Endothelial cell of umbilical vein (primary cell): ENCODE data around the gene TLE3. TPM values are rescaled to one million over a fixed set of nuclear protein-coding genes. Genes with fewer than 3 reads are reported as not detected.

Source experiments
- BruUV-seq: library from RNA; stranded (reverse); fragments of 400-500 nt; replicated peaks from 2 replicates; lab custom pipeline; 2021; lab: Mats Ljungman, UMichigan
- CTCF ChIA-PET: fragments of 300-600, 350-600 bp; sonication (Branson Sonifier 250); formaldehyde crosslinking; loops from one replicate; lab custom pipeline; 2021; ENCODE audit warnings: antibody characterized with exemption, inconsistent platforms; lab: Charles Lee
- POLR2A ChIA-PET: fragments of 300-600, 350-600 bp; sonication (Branson Sonifier 250); formaldehyde crosslinking; loops from one replicate; lab custom pipeline; 2021; ENCODE audit warnings: antibody characterized with exemption, inconsistent platforms; lab: Charles Lee
- DNase-seq: peaks from one replicate; pipeline ENCODE4 v3.0.0-alpha.2; 2011; ENCODE audit warnings: low read depth, low spot score
- FAIRE-seq: peaks from 2 replicates; lab custom pipeline; 2011; peaks lifted over from hg19 to GRCh38; lab: Jason Lieb, UNC
- H2AFZ ChIP-seq: 2 replicates; pipeline ENCODE4 v1.6.0; 2012; ENCODE audit warnings: low read depth, low read length, control low read depth, inconsistent platforms
- H3K27ac ChIP-seq: 2 replicates; pipeline ENCODE4 v1.5.1; 2011; ENCODE audit warnings: low read depth, mild to moderate bottlenecking, control low read depth, low read length, moderate library complexity; ENCODE audit not compliant: insufficient read depth
- H3K27me3 ChIP-seq, 2 experiments: 2 replicates each; pipeline versions ENCODE4 v1.6.0 to v1.6.1; 2011; ENCODE audit warnings: low read length in 2 of 2, mixed read lengths in 1 of 2; ENCODE audit not compliant: control insufficient read depth in 2 of 2, insufficient read depth in 2 of 2
- H3K36me3 ChIP-seq, 2 experiments: 2 replicates in 1 of 2; 3 replicates in 1 of 2; pipeline ENCODE4 v1.5.1; 2011; ENCODE audit warnings: low read length in 2 of 2, mild to moderate bottlenecking in 1 of 2, moderate library complexity in 1 of 2; ENCODE audit not compliant: control insufficient read depth in 2 of 2, insufficient read depth in 2 of 2; ENCODE audit errors: extremely low read depth in 1 of 2
- H3K4me1 ChIP-seq: 3 replicates; pipeline ENCODE4 v1.5.1; 2011; ENCODE audit warnings: mild to moderate bottlenecking, low read length; ENCODE audit not compliant: control insufficient read depth, insufficient read depth; ENCODE audit errors: extremely low read depth
- H3K4me2 ChIP-seq: 2 replicates; pipeline ENCODE4 v1.6.1; 2011; ENCODE audit warnings: low read length, control low read depth, mixed read lengths; ENCODE audit not compliant: insufficient read depth
- H3K4me3 ChIP-seq, 3 experiments: fragments of 200-600 bp in 1 of 3; sonication (generic), shearing (Covaris generic) in 1 of 3; replicated peaks in 1 of 3; 2 replicates each; pipeline ENCODE4 v1.5.1; 2011 to 2016; ENCODE audit warnings: control low read depth in 3 of 3, low read length in 3 of 3, mild to moderate bottlenecking in 2 of 3, inconsistent platforms in 1 of 3, low read depth in 1 of 3, moderate library complexity in 1 of 3; ENCODE audit not compliant: insufficient read depth in 1 of 3
- H3K79me2 ChIP-seq: 2 replicates; pipeline ENCODE4 v1.6.0; 2012; ENCODE audit warnings: low read length, inconsistent platforms; ENCODE audit not compliant: control insufficient read depth, insufficient read depth
- H3K9ac ChIP-seq: replicated peaks from 2 replicates; pipeline ENCODE3; 2011; ENCODE audit warnings: low read length, control low read depth; ENCODE audit not compliant: insufficient read depth; ENCODE audit errors: extremely low read depth
- H3K9me1 ChIP-seq: replicated peaks from 3 replicates; pipeline ENCODE4 v1.6.0; 2011; ENCODE audit warnings: mild to moderate bottlenecking, low read length; ENCODE audit not compliant: control insufficient read depth, insufficient read depth; ENCODE audit errors: extremely low read depth
- H3K9me3 ChIP-seq: replicated peaks from 2 replicates; pipeline ENCODE4 v1.5.1; 2012; ENCODE audit warnings: low read length, inconsistent platforms; ENCODE audit not compliant: control insufficient read depth, insufficient read depth
- H4K20me1 ChIP-seq: replicated peaks from 2 replicates; pipeline ENCODE3; 2011; ENCODE audit warnings: mild to moderate bottlenecking, low read length; ENCODE audit not compliant: control insufficient read depth, insufficient read depth; ENCODE audit errors: extremely low read depth
- CTCF ChIP-seq, 2 donors: IDR thresholded peaks; 1 replicate in 1 of 2; 2 replicates in 1 of 2; pipeline ENCODE4 v1.5.1; 2011; ENCODE audit warnings: low read length in 2 of 2, mild to moderate bottlenecking in 2 of 2, moderate library complexity in 2 of 2, control low read depth in 1 of 2, inconsistent platforms in 1 of 2, low read depth in 1 of 2; ENCODE audit not compliant: insufficient read depth in 1 of 2; ENCODE audit errors: extremely low read depth in 1 of 2
- EZH2 ChIP-seq: IDR thresholded peaks from 2 replicates; pipeline ENCODE4 v1.6.1; 2012; ENCODE audit warnings: borderline replicate concordance, low read depth, mild to moderate bottlenecking, moderate library complexity, low read length, inconsistent platforms; ENCODE audit not compliant: severe bottlenecking
- FOS ChIP-seq: IDR thresholded peaks from 2 replicates; pipeline ENCODE4 v1.6.1; 2011; ENCODE audit warnings: mild to moderate bottlenecking, low read length, moderate library complexity, borderline replicate concordance; ENCODE audit not compliant: insufficient read depth
- GATA2 ChIP-seq: IDR thresholded peaks from 2 replicates; pipeline ENCODE4 v1.7.0; 2011; ENCODE audit warnings: low read depth, mild to moderate bottlenecking, moderate library complexity, mixed read lengths, low read length; ENCODE audit not compliant: insufficient read length, insufficient read depth
- JUN ChIP-seq: IDR thresholded peaks from 2 replicates; pipeline ENCODE4 v1.6.1; 2011; ENCODE audit warnings: borderline replicate concordance, low read depth; ENCODE audit not compliant: insufficient read length, insufficient read depth
- MAX ChIP-seq: IDR thresholded peaks from 2 replicates; pipeline ENCODE4 v1.6.1; 2011; ENCODE audit not compliant: insufficient read depth, insufficient read length
- MYC ChIP-seq: IDR thresholded peaks from one replicate; pipeline ENCODE4 v1.6.1; 2011; ENCODE audit warnings: mild to moderate bottlenecking, low read depth, low read length
- POLR2A ChIP-seq: IDR thresholded peaks from 2 replicates; pipeline ENCODE4 v1.6.1; 2012; ENCODE audit warnings: low read depth, mild to moderate bottlenecking, control low read depth, low read length
- POLR2AphosphoS5 ChIP-seq: IDR thresholded peaks from 2 replicates; pipeline ENCODE4 v1.6.1; 2012; ENCODE audit warnings: low read depth, mild to moderate bottlenecking, control low read depth, low read length, moderate library complexity; ENCODE audit not compliant: insufficient read depth
- dilution Hi-C: fragments of 300-500 bp; cut with MboI; formaldehyde crosslinking; loops from one replicate; pipeline ENCODE4 v1.15.0; 2019; ENCODE audit warnings: low sequenced_read_pairs; ENCODE audit not compliant: extremely low pct_ligation_motif_present
- intact Hi-C: fragments of 100-400 bp; cut with micrococcal nuclease; formaldehyde crosslinking; loops from one replicate; pipeline ENCODE4 v1.10.0; 2022
- polyA plus RNA-seq, 4 experiments: library from polyadenylated mRNA; depleted of rRNA in 3 of 4; stranded (reverse) in 3 of 4; unstranded in 1 of 4; fragments of >200 nt; gene quantifications; 2 replicates each; pipeline versions ENCODE4 v1.2.1 to v1.2.3, GENCODE V29; 2011 to 2012; ENCODE audit warnings: missing spikeins in 1 of 4
- total RNA-seq: library from RNA; stranded (reverse); gene quantifications from 2 replicates; pipeline ENCODE4 v1.2.3, GENCODE V29; 2021

The TLE3 gene
- total and polyA plus RNA-seq, 2 donors (not counting 3 experiments of a cell fraction or from before 2014, with no cell fraction given): 40.5 to 56.9 TPM

- no peaks in the 10 kb centered on the region for H4K20me1 ChIP-seq
Measured at GRCh38 chr15:70063261-70063925, 34.3 kb downstream of the TLE3 start.

More at GRCh38 chr15:70063261-70063925, 34.3 kb downstream of the TLE3 start:
- ChIA-PET CTCF (interaction anchor here (1.2 kb wide), 1 partner anchor 300 kb away, joined by 4 read pairs; no protein-coding TSS in a partner anchor), POLR2A (no interaction called here)
- BruUV-seq: no TSS peak
- no peak overlapping the region for H3K9ac ChIP-seq
- DNase-seq (no peak), FAIRE-seq (peak; percentile 12)
- H3K36me3 ChIP-seq: peaks cover 12 to 60% of the 10 kb centered on the region in 2 experiments
- intact Hi-C loops: no loop called here
- TF ChIP-seq JUN (no peak), MYC (no peak), EZH2 (no peak), MAX (no peak), CTCF (IDR thresholded peaks at IDR 0.05; ENCODE audit: extremely low read depth in 1 of 2, insufficient read depth in 1 of 2, low read depth in 1 of 2, low read length in 2 of 2) (no peak), POLR2A (no peak), FOS (no peak), POLR2AphosphoS5 (no peak), GATA2 (no peak)
- H3K4me3 ChIP-seq: no peak overlapping the region
- H3K9me1 ChIP-seq: no peaks in the 10 kb centered on the region
- H3K79me2 ChIP-seq: peaks cover 2% of the 10 kb centered on the region
- no peak overlapping the region for H2AFZ ChIP-seq
- dilution Hi-C loops: no loop called here
- H3K4me2 ChIP-seq: no peak overlapping the region
- peaks cover 6% of the 10 kb centered on the region for H3K4me1 ChIP-seq
- no peaks in the 10 kb centered on the region for H3K27me3 ChIP-seq
- H3K27ac ChIP-seq: no peak overlapping the region
- no peaks in the 10 kb centered on the region for H3K9me3 ChIP-seq
